DMS53 treated with DMSO at 0.1 percent for 48 hours (cell line): Measurements from ENCODE around the gene SH3GL3.

Experiments
- DNase-seq: peaks from one replicate; lab custom pipeline; 2025; ENCODE audit not compliant: unreplicated experiment; lab: John Stamatoyannopoulos, UW

SH3GL3 gene

DNA sequence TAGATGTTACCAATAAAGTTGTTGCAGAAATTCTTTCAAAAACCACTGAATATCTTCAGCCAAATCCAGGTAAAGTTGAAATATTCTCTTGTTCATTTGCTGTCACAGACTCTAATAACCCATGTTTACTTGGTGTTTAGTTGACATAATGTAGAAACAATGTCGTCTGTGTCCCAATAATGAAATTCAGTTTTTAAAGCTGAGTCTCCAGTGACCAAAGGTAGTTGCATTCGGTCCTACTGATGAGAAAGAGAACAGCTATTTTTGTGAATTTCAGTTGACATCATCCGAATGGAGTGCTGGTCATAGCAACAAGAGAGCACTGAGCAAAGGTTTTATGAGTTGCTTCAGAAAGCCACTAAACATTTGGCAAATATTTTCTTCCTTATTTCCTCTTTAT lies 118.0 kb downstream of the SH3GL3 start:
- DNase-seq, result no peak

- peak; percentile 10 for DNase-seq
These were observed 118.5 kb downstream of the SH3GL3 start for GRCh38 chr15:83565553-83566159.

GRCh38 chr15:83567318-83567717 lies 120.2 kb downstream of the SH3GL3 start:
- no peak for DNase-seq

DNA sequence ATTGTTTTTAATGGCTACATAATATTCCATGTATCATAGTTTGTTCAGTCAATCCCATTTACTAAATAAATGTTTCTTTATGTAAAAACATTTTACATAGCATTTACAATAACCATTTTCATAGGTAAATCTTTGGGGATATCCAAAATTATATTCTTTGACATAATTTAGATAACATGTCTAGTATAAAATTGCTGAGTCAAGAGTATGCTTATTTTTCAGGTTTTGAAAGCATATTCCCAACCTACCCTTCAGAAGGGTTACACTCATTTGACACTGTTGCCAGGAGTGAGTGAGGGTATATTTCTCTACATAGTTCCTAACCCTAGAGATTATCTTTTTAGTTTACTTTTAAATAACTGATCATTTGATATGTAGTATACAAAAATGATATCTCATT lies 122.2 kb downstream of the SH3GL3 start:
- DNase-seq, result no peak

GRCh38 chr15:83570756-83571155 lies 123.6 kb downstream of the SH3GL3 start:
- DNase-seq, result no peak

DNA sequence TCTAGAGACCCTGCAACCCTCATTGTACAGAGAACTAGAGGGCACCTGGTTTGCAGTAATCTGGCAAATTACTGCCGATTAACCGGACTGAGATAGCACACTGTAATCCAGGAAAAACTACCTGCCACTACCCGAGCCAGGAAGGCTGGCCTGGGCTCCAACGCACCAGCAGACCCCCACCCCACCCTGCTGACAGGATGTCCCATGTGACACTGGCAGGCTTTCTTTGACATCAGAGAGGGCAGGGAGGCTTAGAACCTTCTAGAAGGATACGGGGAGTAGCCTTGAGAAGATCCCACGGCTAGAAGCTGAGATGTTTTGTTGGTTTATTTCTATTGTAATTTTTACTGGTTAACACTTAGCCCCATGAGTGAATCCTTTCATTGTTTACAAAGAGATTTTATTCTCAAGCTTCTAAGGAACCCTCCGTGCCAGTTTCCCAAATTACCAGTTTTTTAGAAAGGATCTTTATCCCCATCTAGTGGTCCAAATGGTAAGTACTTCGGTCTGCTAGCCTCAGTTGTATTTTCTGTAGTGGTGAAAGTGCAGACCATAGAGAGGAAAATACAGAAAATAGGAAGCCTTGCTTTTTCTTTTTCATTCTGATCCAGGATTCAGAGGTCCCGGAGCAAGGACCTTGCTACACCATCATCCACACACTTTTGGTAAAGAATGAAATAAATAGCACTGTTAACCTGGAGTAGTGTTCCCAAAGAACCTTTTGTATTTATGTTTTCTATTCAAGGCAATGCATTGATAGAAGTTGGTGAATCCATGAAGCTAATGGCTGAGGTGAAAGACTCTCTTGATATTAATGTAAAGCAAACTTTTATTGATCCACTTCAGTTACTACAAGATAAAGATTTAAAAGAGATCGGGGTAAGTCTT lies 124.9 kb downstream of the SH3GL3 start:
- DNase-seq, result peak; percentile 5

- no peak for DNase-seq
These were observed 127.2 kb downstream of the SH3GL3 start for GRCh38 chr15:83574345-83574744.

DNA sequence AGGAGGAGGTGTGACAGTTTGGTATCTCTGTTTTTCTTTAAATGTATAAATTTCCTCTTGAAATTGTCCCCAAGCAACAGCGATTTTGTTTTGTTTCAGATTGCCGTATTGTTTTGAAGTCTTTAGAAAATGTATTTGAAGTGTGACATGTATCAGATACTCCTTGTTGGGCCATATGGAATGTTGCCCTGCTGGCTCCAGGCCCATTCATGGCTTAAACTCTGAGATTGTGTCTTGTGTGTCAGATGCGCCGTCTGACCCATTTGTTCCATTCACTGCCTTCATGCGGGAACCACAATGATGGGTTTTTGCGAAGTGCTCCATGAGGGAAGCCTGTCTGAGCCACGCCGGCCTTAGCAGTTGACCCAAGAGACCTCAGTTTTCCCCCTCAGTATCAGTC lies 131.6 kb downstream of the SH3GL3 start:
- DNase-seq, result no peak

DNA sequence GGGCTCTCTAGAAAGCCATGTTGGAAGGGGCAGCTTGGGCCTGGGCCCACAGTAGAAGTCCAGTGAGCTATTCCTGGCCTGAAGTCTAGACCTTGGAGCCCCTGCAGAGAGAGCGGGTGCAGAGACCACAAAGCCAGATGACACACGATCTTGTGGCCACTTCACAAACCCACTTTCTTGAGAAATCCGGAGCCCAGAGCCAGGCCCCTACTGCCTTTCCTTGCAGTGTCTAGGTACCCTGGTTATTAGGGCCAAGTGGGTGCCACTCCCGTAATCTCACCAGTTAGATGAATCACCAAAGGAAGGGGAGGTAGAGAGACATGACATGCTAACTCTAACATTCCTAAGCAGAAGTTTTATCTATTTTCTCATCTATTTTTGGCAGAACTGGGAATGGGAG lies 134.2 kb downstream of the SH3GL3 start:
- no peak for DNase-seq

GRCh38 chr15:83582381-83582780 lies 135.2 kb downstream of the SH3GL3 start:
- no peak for DNase-seq

DNA sequence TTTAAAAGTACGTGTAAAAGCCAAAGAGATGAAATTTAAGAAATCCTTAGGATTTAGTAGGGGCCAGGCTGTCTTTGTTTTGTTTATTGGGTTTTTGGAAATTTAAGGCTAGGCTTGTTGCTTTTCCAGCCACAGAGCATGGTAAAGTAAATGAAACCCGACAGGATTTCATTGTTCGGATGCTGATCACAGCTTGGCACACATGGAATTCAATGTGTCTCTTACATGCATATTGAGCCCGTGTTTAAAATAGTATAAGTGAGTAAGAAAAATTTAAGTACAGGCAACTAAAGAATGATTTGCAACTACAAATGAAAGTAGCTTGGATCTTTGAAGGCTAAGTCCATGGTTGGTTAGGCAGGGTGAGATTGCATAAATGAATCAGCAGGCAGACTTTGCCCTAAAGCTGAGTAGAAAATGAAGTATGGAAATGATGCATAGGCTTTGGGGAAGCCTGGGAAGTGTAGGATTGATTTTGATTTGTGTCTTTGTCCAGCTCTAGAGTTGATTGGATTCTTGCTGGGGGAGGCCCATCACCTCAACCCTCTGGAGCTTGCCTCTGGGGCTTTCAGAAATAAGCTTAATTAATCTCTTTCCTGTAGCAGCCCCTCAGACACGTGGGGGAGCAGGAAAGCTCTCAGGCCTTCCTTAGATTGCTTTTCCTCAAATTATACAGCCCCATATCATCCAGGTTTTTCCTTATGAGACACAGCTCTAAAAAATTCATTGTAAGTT lies 138.6 kb downstream of the SH3GL3 start:
- DNase-seq, result no peak

DNA sequence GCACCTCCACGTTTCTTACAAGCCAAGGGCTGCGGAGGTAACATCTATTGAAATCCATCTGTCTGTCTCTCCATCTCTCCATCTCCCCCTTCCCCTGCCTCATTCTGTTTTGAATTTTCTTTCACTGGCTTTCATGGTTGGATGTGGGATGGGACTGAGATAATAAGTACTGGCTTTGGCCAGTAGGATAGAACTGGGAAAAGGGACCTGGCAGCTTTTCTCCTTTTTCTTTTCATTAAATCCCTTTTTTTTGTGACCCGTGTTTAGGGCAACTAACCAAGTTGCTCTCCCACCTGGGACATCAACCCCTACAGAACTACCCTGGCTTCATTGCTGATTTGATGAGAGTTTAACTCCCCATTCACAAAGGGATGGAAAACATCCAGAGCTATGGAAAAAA lies 139.9 kb downstream of the SH3GL3 start:
- no peak for DNase-seq

DNA sequence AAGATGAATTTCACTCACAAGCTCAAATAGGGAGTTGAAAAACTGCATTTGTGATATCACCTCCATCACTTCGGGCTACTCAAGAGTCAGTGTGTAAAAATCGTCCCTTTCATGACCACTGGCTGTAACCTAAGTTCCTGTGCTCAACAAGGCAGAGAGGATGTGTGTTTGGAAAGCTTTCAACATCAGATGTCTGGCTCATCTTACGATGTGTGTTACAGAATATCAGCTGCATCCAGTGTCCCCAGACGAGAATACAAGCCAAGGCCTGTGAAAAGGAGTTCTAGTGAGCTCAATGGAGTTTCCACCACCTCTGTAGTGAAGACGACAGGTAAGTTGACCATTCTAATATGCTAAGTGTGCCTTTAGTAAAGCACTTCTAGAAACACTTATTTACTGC lies 141.3 kb downstream of the SH3GL3 start:
- DNase-seq, result no peak

- no peak for DNase-seq
These were observed 145.4 kb downstream of the SH3GL3 start for GRCh38 chr15:83592370-83593040.

- no peak for DNase-seq
These were observed 148.1 kb downstream of the SH3GL3 start for GRCh38 chr15:83595191-83595590.

- DNase-seq, result no peak
These were observed 150.9 kb downstream of the SH3GL3 start for GRCh38 chr15:83598031-83598430.

DNA sequence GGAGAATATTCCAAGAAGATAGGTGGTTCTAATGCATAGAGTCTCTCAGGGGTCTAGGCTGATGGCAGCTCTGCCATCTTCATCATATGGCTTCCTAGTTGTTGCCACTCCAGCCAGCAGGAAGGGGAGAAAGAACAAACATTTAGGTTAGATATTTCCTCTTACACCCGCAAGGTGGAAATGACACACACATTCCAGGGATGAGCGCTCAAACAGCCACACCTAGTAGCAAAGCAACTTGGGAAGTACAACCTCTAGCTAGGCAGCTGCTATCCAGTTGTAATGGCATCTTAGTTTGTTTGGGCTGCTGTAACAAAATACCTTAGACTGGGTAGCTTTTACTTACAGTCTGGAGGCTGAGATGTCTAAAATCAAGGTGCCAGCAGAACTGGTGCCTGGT lies 154.9 kb downstream of the SH3GL3 start:
- no peak for DNase-seq

GRCh38 chr15:83604549-83604948 lies 157.4 kb downstream of the SH3GL3 start:
- DNase-seq, result no peak

DNA sequence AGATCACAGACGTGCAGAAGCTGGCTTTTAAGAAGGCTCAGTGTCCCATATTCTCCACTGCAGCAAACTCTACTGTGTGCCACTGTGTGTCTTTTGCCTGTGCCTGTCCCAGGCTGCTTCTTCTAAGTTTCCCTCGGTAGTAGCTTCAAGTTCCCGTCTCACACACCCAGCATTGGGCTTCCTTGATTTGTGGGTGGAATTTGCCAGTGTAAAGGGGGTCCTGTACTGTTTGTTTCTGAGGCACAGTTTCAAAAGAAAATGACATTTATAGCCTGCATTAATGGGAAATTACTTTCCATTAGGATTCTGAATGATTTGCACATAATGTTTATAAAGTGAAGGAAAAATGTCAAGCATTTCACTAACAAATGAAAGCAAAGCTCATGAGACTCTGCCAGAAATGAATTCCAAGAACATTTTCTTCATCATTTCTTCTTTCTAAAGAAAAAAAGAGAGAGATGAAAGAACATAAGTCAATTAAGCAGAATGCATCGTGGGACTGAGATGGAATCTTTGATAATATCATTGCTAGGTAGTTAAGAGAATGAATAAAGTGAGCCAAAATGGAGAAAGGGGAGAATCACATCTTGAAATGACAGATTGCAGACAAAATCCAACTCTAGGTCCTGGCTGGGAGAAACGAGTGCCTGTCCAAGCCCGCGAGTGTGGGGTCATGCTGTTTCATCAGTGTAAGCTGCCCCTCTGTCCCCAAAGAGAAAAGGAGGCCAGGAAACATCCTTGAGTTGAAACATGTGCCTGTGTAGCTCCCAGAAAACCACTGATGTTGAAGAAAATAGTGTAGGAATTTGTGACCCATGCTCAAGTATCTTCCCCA lies 158.2 kb downstream of the SH3GL3 start:
- DNase-seq, result no peak

DNA sequence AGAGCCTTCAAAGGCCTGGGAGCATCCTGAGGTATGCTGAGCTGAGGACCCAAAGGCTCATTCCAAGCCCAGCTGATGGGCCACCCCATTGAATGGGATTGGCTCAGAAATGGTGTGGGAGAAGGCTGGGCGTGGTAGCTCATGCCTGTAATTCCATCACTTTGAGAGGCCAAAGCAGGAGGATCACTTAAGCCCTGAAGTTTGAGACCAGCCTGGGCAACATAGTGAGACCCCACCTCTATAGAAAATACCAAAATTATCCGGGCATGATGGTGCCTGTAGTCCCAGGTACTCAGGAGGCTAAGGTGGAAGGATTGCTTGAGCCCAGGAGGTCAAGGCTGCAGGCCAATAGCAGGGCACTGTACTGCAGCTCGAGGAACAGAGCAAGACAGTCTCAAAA lies 163.0 kb downstream of the SH3GL3 start:
- DNase-seq, result no peak
